ENCODE measurements around the gene POU2F3. TPM values are rescaled to one million over a fixed set of nuclear protein-coding genes. Genes with fewer than 3 reads are reported as not detected.

Gene POU2F3
- total RNA-seq, 1 donor from 2014 or later: not detected

DNA sequence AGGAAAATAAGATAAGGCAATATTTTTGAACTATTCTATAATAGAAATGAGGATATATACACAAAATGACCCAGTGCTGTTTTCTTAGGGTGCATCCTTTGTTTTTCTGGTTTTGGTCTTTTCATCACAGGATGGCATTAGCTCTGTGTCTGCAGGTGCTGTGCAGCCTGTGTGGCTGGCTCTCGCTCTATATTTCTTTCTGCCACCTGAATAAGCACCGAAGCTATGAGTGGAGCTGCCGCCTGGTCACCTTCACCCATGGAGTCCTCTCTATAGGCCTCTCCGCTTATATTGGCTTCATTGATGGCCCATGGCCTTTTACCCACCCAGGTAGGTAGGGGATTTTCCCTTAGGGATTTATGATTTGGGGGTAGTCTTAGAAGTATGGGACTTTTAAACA, 87.4 kb downstream of the POU2F3 start:
- TF ChIP-seq, protein P1, sequence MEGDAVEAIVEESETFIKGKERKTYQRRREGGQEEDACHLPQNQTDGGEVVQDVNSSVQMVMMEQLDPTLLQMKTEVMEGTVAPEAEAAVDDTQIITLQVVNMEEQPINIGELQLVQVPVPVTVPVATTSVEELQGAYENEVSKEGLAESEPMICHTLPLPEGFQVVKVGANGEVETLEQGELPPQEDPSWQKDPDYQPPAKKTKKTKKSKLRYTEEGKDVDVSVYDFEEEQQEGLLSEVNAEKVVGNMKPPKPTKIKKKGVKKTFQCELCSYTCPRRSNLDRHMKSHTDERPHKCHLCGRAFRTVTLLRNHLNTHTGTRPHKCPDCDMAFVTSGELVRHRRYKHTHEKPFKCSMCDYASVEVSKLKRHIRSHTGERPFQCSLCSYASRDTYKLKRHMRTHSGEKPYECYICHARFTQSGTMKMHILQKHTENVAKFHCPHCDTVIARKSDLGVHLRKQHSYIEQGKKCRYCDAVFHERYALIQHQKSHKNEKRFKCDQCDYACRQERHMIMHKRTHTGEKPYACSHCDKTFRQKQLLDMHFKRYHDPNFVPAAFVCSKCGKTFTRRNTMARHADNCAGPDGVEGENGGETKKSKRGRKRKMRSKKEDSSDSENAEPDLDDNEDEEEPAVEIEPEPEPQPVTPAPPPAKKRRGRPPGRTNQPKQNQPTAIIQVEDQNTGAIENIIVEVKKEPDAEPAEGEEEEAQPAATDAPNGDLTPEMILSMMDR (IDR thresholded peaks at IDR 0.05): no peak
- DNase-seq (ENCODE audit: low spot score): no peak
- Mint-ChIP-seq H3K27me3 (ENCODE audit: low read depth) (no peaks in the 10 kb centered on the region), H3K27ac (ENCODE audit: unreplicated experiment) (no peak overlapping the region), H3K36me3 (ENCODE audit: low read depth) (peaks cover 3% of the 10 kb centered on the region), H3K4me1 (ENCODE audit: low read depth) (peaks cover 66% of the 10 kb centered on the region), H3K9me3 (ENCODE audit: low read depth) (no peaks in the 10 kb centered on the region), H3K4me3 (ENCODE audit: unreplicated experiment) (no peak overlapping the region)

DNA sequence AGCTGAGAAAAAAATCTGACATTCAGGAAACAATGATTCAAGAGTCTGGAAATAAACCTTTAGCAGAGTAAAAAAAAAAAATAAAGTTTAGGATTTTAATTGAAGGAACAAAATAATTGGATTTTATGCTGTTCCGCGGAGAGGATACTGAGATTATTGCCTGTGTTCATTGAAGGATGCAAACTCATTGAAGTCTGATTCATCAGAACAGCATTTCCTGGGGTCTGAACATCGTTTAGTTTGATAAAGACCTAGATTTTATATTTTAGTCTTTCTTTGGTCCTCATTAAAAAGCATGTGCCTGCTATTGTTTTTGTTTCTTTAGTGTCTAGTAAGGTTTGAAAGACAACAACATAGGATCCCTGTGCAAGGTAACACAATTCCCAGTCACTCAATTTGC, 89.6 kb downstream of the POU2F3 start:
- no peaks in the 10 kb centered on the region for H3K9me3 Mint-ChIP-seq (ENCODE audit: low read depth)
- no peak overlapping the region for H3K4me3 Mint-ChIP-seq (ENCODE audit: unreplicated experiment)
- no peaks in the 10 kb centered on the region for H3K27me3 Mint-ChIP-seq (ENCODE audit: low read depth)
- no peak overlapping the region for H3K27ac Mint-ChIP-seq (ENCODE audit: unreplicated experiment)
- H3K4me1 Mint-ChIP-seq (ENCODE audit: low read depth): peaks cover 82% of the 10 kb centered on the region
- TF ChIP-seq, protein P1 (IDR thresholded peaks at IDR 0.05): no peak
- DNase-seq (ENCODE audit: low spot score): no peak
- peaks cover 3% of the 10 kb centered on the region for H3K36me3 Mint-ChIP-seq (ENCODE audit: low read depth)

DNA sequence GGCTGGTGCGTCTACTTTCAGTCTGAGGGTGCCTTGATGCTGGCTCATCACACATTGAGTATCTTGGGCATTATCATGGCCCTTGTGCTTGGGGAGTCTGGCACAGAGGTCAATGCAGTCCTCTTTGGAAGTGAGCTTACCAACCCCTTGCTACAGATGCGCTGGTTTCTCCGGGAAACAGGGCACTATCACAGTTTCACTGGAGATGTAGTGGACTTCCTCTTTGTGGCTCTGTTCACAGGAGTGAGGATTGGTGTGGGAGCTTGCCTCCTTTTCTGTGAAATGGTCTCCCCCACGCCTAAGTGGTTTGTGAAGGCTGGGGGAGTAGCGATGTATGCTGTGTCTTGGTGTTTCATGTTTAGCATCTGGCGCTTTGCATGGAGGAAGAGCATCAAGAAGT, 90.1 kb downstream of the POU2F3 start:
- H3K9me3 Mint-ChIP-seq (ENCODE audit: low read depth): no peaks in the 10 kb centered on the region
- H3K4me3 Mint-ChIP-seq (ENCODE audit: unreplicated experiment): no peak overlapping the region
- peak overlapping the region; percentile 96 for H3K27ac Mint-ChIP-seq (ENCODE audit: unreplicated experiment)
- no peak for DNase-seq (ENCODE audit: low spot score)
- H3K36me3 Mint-ChIP-seq (ENCODE audit: low read depth): peaks cover 3% of the 10 kb centered on the region
- no peaks in the 10 kb centered on the region for H3K27me3 Mint-ChIP-seq (ENCODE audit: low read depth)
- peaks cover 82% of the 10 kb centered on the region for H3K4me1 Mint-ChIP-seq (ENCODE audit: low read depth)
- TF ChIP-seq, protein P1 (IDR thresholded peaks at IDR 0.05): no peak

DNA sequence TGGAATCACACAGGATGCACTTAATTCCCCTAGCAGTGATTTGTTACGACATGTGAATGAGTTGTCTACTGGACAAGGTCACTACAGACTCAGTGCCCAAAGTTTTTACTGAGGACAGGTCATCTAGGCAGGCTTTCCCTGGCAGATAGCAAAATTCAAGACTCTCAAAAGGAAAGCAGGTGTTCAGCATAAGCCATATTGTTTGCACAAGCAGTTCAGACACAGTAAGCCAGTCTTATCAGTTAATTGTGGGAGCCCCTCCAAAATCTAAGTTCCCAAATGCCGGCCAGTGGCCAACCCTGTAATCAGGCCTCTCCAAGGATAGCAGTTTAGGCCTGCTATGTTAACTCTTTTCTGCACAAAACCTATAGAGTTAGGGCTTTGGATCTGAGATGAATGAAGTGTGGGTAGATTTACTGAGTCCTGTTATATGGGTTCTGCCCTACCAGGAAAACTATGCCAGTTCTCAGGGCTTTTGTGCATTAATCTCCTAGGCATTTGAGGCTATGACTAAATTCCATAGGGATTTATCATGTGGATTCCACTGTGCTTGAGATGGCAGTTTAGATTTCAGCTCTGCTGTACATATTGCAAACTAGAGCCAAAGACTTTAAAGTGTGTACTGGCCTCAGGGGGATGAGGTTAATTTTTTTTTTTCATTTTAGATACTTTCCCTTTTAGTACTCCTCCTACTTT, 91.5 kb downstream of the POU2F3 start:
- TF ChIP-seq, protein P1 (IDR thresholded peaks at IDR 0.05): no peak
- Mint-ChIP-seq H3K27me3 (ENCODE audit: low read depth) (no peaks in the 10 kb centered on the region), H3K9me3 (ENCODE audit: low read depth) (no peaks in the 10 kb centered on the region), H3K27ac (ENCODE audit: unreplicated experiment) (peak overlapping the region; percentile 96), H3K36me3 (ENCODE audit: low read depth) (peaks cover 3% of the 10 kb centered on the region), H3K4me1 (ENCODE audit: low read depth) (peaks cover 75% of the 10 kb centered on the region), H3K4me3 (ENCODE audit: unreplicated experiment) (peak overlapping the region; percentile 35)
- no peak for DNase-seq (ENCODE audit: low spot score)

DNA sequence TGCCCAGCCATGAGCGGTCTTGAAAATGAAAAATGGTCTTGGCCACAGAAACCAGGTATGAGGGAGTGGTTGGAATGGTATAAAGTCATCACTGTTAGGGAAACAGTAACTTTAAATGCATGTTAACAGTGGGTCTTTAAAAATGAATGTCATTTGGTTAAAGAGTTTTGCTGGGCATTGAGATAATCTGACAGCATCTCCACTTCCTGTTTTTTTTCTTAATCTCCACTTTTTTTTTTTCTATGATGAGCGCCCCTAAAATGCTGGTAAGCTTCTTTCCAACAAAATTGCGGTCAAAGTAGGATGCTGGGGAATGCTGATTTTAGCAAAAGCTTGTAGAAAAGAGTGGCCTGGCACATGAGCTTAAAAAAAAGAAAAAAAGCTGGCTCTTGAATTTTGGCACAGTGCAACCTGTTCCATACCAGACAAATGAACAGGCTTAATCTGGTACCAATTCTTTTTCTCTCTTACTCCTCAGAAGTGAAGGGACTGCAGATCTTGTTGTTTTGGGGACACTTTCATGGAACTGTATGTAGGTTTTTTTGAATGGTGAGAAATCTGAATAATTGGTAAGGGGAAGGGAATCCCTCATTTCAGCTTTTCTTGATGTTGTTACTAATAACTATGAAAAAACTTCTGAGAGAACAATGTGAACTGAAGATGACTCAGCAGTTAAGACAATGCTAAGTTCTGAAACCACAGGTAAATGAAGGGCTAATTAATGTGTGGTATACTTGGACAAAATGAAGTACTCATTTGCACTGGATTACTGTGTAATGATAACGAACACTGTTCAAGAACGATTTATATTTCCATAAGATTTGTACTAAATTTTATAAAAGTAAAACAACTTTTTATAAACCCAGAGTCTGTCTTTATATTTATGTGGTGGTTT, 93.1 kb downstream of the POU2F3 start:
- no peaks in the 10 kb centered on the region for H3K27me3 Mint-ChIP-seq (ENCODE audit: low read depth)
- H3K9me3 Mint-ChIP-seq (ENCODE audit: low read depth): no peaks in the 10 kb centered on the region
- H3K36me3 Mint-ChIP-seq (ENCODE audit: low read depth): peaks cover 3% of the 10 kb centered on the region
- no peak for DNase-seq (ENCODE audit: low spot score)
- H3K4me3 Mint-ChIP-seq (ENCODE audit: unreplicated experiment): no peak overlapping the region
- TF ChIP-seq, protein P1 (IDR thresholded peaks at IDR 0.05): no peak
- H3K27ac Mint-ChIP-seq (ENCODE audit: unreplicated experiment): peak overlapping the region; percentile 96
- H3K4me1 Mint-ChIP-seq (ENCODE audit: low read depth): peaks cover 65% of the 10 kb centered on the region
